GM18526 (cell line): Measurements from ENCODE around the gene BTNL8.

ENCODE experiments used
- POLR2A ChIP-seq: IDR thresholded peaks from 3 replicates; pipeline ENCODE4 v1.6.1; 2011; ENCODE audit not compliant: insufficient read length; ENCODE audit errors: extremely low read depth

BTNL8 gene

DNA sequence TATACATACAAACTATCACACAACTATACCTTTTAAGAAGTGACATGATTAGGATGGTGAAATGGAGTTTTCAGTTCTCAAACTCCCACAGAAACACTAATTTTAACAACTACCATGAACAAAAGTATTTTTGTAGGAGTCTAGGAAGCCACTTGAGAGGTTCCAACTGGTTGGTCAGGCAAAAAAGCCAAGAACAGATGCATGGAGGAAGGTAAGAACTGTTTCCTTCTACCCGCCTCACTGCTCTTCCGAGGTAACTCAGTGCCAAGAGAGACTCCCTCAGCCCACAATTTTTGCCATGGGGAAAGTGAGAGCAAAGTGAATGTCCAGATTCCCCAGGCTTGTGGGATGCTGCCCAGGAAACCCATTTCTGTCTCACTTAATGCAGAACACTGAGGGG is 15.7 kb downstream of the BTNL8 start:
- TF ChIP-seq POLR2A: no peak

DNA sequence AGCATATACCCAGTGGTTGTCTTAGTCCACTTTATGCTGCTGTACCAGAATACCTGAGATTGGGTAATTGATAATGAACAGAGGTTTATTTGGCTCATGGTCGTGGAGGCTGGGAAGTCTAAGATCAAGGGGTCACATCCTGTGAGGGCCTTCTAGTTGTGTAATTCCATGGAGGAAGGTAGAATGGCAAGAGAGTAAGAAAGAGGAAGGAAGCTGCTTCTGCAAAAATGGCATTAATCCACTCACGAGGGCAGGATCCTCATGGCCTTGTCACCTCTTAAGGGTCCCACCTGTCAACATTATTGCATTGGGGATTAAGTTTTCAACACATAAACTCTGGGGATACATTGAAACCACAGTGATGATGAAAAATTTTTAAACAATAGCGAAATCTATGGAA is 17.0 kb downstream of the BTNL8 start:
- TF ChIP-seq POLR2A: no peak

- TF ChIP-seq POLR2A: no peak
These were observed 19.4 kb downstream of the BTNL8 start for GRCh38 chr5:180918380-180918779.

DNA sequence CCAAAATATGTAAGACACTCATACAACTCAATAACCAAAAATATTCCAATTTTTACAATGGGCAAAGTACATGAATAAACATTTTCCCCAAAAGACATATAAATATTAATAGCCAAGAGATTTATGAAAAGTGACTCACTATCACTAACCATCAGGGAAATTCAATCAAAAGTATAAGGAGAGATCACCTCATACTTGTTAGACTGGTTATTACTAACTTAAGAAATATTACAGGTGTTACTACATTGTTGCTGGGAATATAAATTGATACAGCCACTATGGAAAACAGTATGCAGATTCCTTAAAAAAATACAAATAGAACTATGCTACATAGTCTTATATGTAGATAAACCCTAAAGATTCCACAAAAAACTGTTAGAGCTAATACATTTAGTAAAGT is 21.8 kb downstream of the BTNL8 start:
- no peak for TF ChIP-seq POLR2A

GRCh38 chr5:180922932-180923331 is 24.0 kb downstream of the BTNL8 start:
- TF ChIP-seq POLR2A: no peak

DNA sequence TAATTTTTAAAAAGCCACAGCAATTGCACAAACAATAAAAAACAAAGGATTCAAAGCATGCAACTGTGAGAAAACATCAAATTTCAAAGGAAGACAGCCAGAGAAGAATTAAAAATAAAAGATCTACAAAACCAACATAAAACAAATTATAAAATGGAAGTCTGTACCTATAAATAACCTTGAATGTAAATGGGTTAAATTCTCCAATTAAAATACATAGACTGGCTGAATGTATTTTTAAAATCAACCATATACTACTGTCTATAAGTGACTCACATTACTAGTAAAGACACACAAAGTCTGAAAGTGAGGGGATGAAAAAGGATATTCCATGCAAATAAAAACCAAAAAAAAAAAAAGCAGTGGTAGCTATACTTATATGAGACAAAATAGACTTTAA is 33.7 kb downstream of the BTNL8 start:
- no peak for TF ChIP-seq POLR2A

- TF ChIP-seq POLR2A: no peak
These were observed 36.2 kb downstream of the BTNL8 start for GRCh38 chr5:180935203-180935602.

DNA sequence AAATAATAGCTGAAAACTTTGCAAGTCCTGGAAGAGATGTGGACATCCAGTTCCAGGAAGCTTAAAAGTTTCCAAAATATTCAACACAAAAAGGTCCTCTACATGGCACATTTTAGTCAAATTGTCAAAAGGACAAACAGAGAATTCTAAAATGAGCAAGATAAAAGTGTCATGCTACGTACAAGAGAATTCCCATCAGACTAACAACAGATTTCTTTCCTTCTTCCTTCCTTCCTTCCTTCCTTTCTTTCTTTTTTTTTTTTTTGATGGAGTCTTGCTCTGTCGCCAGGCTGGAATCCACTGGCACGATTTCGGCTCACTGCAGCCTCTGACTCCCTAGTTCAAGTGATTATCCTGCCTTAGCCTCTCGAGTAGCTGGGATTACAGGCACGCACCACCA is 39.3 kb downstream of the BTNL8 start:
- no peak for TF ChIP-seq POLR2A

- TF ChIP-seq POLR2A: no peak
These were observed 51.5 kb downstream of the BTNL8 start for GRCh38 chr5:180950291-180950949.

GRCh38 chr5:180959661-180960060 is 60.7 kb downstream of the BTNL8 start:
- TF ChIP-seq POLR2A: no peak

DNA sequence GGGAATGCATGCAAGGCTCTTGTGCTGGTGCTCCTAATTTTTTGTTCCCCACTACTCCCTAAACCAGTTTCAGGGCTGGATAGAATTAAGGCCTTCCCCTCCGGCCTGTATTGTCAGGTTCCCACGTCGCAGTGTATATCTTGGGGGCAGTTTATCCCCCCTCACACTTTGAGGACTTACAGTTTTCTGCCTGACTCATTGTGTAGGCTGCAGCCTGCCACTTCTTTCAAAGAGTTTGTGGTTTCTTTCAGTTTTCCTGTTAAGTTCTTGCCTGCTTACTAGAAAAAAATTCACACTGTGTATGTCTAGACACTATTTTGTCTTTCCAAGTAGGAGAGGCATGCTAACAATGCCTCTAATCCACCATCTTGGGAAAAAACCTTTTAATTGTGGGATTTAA is 61.2 kb downstream of the BTNL8 start:
- TF ChIP-seq POLR2A: no peak

GRCh38 chr5:180969406-180969805 is 70.4 kb downstream of the BTNL8 start:
- no peak for TF ChIP-seq POLR2A

DNA sequence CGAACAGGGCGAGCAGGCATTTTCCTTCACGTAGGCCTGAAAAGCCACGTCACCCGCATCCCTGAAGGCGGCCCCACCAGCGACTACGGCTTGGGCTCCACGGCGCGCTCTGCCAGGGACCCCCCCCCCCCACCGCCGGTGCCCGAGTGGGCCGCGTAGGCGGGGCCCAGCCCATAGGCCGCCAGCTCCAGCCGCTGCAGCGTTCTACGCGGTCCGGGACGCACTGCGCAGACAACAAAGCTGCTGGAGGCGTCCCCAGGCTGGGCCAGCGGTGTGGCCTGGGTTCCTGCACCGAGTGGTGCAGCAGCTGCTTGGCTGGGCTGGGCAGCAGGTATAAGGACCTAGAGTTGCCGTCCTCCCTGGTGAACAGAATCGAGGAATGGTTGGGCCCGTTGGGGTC is 71.4 kb downstream of the BTNL8 start:
- TF ChIP-seq POLR2A: no peak

DNA sequence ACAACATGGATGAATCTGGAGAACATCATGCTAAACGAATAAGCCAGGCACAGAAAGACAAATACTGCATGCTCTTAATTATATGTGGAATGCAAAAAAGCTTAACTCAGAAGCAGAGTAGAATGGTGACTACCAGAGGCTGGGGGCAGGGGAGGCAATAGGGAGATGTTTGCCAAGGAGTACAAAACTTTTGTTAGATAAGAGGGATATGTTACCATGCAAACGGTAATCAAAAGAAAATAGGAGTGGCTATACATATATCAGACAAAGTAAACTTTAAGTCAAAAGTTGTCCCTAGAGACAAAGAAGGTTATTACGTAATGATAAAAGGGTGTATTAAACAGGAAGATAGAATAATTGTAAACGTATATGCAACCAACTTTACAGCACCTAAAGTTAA is 71.9 kb downstream of the BTNL8 start:
- TF ChIP-seq POLR2A: no peak

GRCh38 chr5:180974612-180975315 is 75.8 kb downstream of the BTNL8 start:
- no peak for TF ChIP-seq POLR2A

DNA sequence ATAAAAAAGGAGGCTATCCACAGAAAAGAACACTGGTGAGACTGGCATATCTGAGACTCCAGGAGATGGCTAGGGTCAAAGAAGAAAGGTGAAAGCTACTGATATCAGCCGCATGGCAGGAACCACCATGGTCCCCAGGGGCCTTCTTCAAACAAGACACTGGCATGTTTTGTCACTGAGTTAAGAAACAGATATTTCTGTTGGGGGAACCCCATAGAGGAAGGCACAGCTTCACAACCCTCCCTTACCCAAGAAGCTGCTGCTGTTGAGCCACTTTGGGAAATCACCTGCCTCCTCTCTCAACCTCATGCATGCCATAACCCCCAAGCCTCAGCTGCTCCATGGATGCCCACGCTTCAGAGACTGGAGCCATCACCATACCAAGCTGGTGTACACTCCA is 76.4 kb downstream of the BTNL8 start:
- TF ChIP-seq POLR2A: no peak

- TF ChIP-seq POLR2A: no peak
These were observed 77.6 kb downstream of the BTNL8 start for GRCh38 chr5:180976518-180976917.
